Kidney (tissue), 14 donors: Measurements from ENCODE around the gene GRIK1. TPM values are rescaled to one million over a fixed set of nuclear protein-coding genes. Genes with fewer than 3 reads are reported as not detected.

ENCODE experiments used
- DNase-seq, 5 donors: peaks; one replicate each; pipeline ENCODE4 v3.0.0-alpha.2; 2013 to 2020
- FAIRE-seq: peaks from 2 replicates; lab custom pipeline; 2012; peaks lifted over from hg19 to GRCh38; lab: Jason Lieb, UNC
- H3K27ac ChIP-seq, 2 donors: one replicate each; pipeline ENCODE4 v1.7.0; 2013; ENCODE audit warnings: low read depth in 2 of 2, low read length in 2 of 2, inconsistent platforms in 1 of 2
- H3K27me3 ChIP-seq: one replicate; pipeline ENCODE4 v1.7.1; 2013; ENCODE audit warnings: low read length, inconsistent platforms; ENCODE audit not compliant: control insufficient read depth, insufficient read depth
- H3K36me3 ChIP-seq, 3 donors: one replicate each; pipeline versions ENCODE4 v1.7.0 to v1.7.1; 2013; ENCODE audit warnings: low read length in 3 of 3, control low read depth in 1 of 3, inconsistent platforms in 1 of 3; ENCODE audit not compliant: insufficient read depth in 3 of 3, control insufficient read depth in 2 of 3
- H3K4me1 ChIP-seq, 3 donors: one replicate each; pipeline versions ENCODE4 v1.7.0 to v1.7.1; 2013; ENCODE audit warnings: low read length in 3 of 3, inconsistent platforms in 1 of 3, low read depth in 1 of 3; ENCODE audit not compliant: control insufficient read depth in 2 of 3, insufficient read depth in 2 of 3
- H3K4me3 ChIP-seq, 3 donors: one replicate each; pipeline versions ENCODE4 v1.7.0 to v1.8.1; 2013; ENCODE audit warnings: low read length in 3 of 3, control low read depth in 1 of 3, inconsistent platforms in 1 of 3
- H3K9ac ChIP-seq, 3 donors: one replicate each; pipeline versions ENCODE4 v1.7.0 to v1.7.1; 2013; ENCODE audit warnings: low read length in 3 of 3, control low read depth in 1 of 3, inconsistent platforms in 1 of 3
- H3K9me3 ChIP-seq, 3 donors: one replicate each; pipeline versions ENCODE4 v1.7.0 to v1.7.1; 2013; ENCODE audit warnings: low read length in 3 of 3, control low read depth in 1 of 3, inconsistent platforms in 1 of 3; ENCODE audit not compliant: control insufficient read depth in 2 of 3, insufficient read depth in 1 of 3
- intact Hi-C: fragments of 100-400 bp; cut with DNase I; formaldehyde crosslinking; loops from one replicate; pipeline ENCODE4 v1.11.1; 2022
- polyA plus RNA-seq: library from polyadenylated mRNA; stranded (reverse); fragments of 350-450 nt; fragmentation: Illumina TruSeq; extraction: RNeasy Lipid Tissue Mini Kit (QIAGEN cat#74804); gene quantifications from one replicate; pipeline ENCODE4 v1.2.3, GENCODE V29; 2014; ENCODE audit warnings: low read depth, low replicate concordance; ENCODE audit not compliant: insufficient read depth
- total RNA-seq: library from RNA; stranded (reverse); fragmentation: NEBNext Ultra II Directional; extraction: Animal tissue kit (Norgen Biotek cat#: 25700); gene quantifications from one replicate; pipeline ENCODE4 v1.2.1, GENCODE V29; 2021
- TF ChIP-seq, protein P1 (sequence below): IDR thresholded peaks from 3 replicates; pipeline ENCODE4 v1.5.1; 2012; ENCODE audit warnings: mild to moderate bottlenecking, moderate library complexity, borderline replicate concordance; ENCODE audit not compliant: insufficient read depth; ENCODE audit errors: extremely low read depth
- donor health status: control.
- donor health status: control.
- donor health status: control.
- donor health status: control.
- donor health status: control.
- donor health status: DM: yes; HTN: yes; CAD: no.
- donor health status: Normal renal cell carcinoma (clear cell type).

Gene GRIK1
- total and polyA plus RNA-seq, 2 donors from 2014 or later, result not detected

GRCh38 chr21:29892379-29892778 is 47.4 kb downstream of the GRIK1 start:
- Histone ChIP-seq H3K27me3 (no peaks in the 10 kb centered on the region), H3K4me1 (no peaks in the 10 kb centered on the region), H3K27ac (no peak overlapping the region), H3K36me3 (no peaks in the 10 kb centered on the region), H3K9me3 (no peaks in the 10 kb centered on the region), H3K9ac (no peak overlapping the region), H3K4me3 (no peak overlapping the region)
- TF ChIP-seq, protein P1, sequence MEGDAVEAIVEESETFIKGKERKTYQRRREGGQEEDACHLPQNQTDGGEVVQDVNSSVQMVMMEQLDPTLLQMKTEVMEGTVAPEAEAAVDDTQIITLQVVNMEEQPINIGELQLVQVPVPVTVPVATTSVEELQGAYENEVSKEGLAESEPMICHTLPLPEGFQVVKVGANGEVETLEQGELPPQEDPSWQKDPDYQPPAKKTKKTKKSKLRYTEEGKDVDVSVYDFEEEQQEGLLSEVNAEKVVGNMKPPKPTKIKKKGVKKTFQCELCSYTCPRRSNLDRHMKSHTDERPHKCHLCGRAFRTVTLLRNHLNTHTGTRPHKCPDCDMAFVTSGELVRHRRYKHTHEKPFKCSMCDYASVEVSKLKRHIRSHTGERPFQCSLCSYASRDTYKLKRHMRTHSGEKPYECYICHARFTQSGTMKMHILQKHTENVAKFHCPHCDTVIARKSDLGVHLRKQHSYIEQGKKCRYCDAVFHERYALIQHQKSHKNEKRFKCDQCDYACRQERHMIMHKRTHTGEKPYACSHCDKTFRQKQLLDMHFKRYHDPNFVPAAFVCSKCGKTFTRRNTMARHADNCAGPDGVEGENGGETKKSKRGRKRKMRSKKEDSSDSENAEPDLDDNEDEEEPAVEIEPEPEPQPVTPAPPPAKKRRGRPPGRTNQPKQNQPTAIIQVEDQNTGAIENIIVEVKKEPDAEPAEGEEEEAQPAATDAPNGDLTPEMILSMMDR, result no peak
- intact Hi-C loops, result no loop called here
- DNase-seq (no peak), FAIRE-seq (no peak)

GRCh38 chr21:29888437-29888836 is 51.4 kb downstream of the GRIK1 start:
- H3K36me3 ChIP-seq, result no peaks in the 10 kb centered on the region
- no peaks in the 10 kb centered on the region for H3K4me1 ChIP-seq
- DNase-seq, result no peak
- H3K27ac ChIP-seq, result no peak overlapping the region
- H3K9ac ChIP-seq, result no peak overlapping the region
- TF ChIP-seq, protein P1, result no peak
- no peaks in the 10 kb centered on the region for H3K27me3 ChIP-seq
- intact Hi-C loops, result no loop called here
- FAIRE-seq, result no peak
- H3K9me3 ChIP-seq, result no peaks in the 10 kb centered on the region
- no peak overlapping the region for H3K4me3 ChIP-seq

GRCh38 chr21:29887313-29888009 is 52.3 kb downstream of the GRIK1 start:
- H3K4me3 ChIP-seq, result no peak overlapping the region
- H3K9ac ChIP-seq, result no peak overlapping the region
- H3K27me3 ChIP-seq, result no peaks in the 10 kb centered on the region
- no peak overlapping the region for H3K27ac ChIP-seq
- H3K36me3 ChIP-seq, result no peaks in the 10 kb centered on the region
- intact Hi-C loops, result no loop called here
- no peaks in the 10 kb centered on the region for H3K4me1 ChIP-seq
- DNase-seq (no peak), FAIRE-seq (no peak)
- H3K9me3 ChIP-seq, result no peaks in the 10 kb centered on the region
- TF ChIP-seq, protein P1, result no peak

GRCh38 chr21:29885491-29885890 is 54.3 kb downstream of the GRIK1 start:
- Histone ChIP-seq H3K4me3 (no peak overlapping the region), H3K27me3 (no peaks in the 10 kb centered on the region), H3K4me1 (no peaks in the 10 kb centered on the region), H3K9ac (no peak overlapping the region), H3K9me3 (no peaks in the 10 kb centered on the region), H3K27ac (no peak overlapping the region), H3K36me3 (no peaks in the 10 kb centered on the region)
- no peak for DNase-seq
- intact Hi-C loops, result no loop called here
- TF ChIP-seq, protein P1, result no peak
- no peak for FAIRE-seq
